HepG2 (cell line): ENCODE results near the gene UST. TPM values are rescaled to one million over a fixed set of nuclear protein-coding genes. Genes with fewer than 3 reads are reported as not detected.

Experiments used
- CBX5 ChIP-seq: sonication (generic); formaldehyde crosslinking; IDR thresholded peaks from 2 replicates; pipeline ENCODE4 v1.4.0; 2020; ENCODE audit warnings: missing genetic modification reagents, borderline replicate concordance
- HMGA1 ChIP-seq: sonication (generic); formaldehyde crosslinking; conservative IDR thresholded peaks from 2 replicates; pipeline ENCODE4 v1.4.0; 2020; ENCODE audit warnings: missing genetic modification reagents
- HNF4G ChIP-seq, 2 experiments: sonication (generic) in 1 of 2; formaldehyde crosslinking in 1 of 2; IDR thresholded peaks; 2 replicates each; pipeline versions ENCODE4 v1.4.0 to v1.6.1; 2011 to 2020; ENCODE audit warnings: borderline replicate concordance in 2 of 2, low read depth in 2 of 2, mild to moderate bottlenecking in 2 of 2, low read length in 1 of 2, missing genetic modification reagents in 1 of 2, moderate library complexity in 1 of 2
- PITX1 ChIP-seq: sonication (generic); formaldehyde crosslinking; IDR thresholded peaks from 2 replicates; pipeline ENCODE4 v1.5.1; 2020; ENCODE audit warnings: mild to moderate bottlenecking, missing genetic modification reagents
- SMAD3 ChIP-seq: sonication (generic); formaldehyde crosslinking; IDR thresholded peaks from 2 replicates; pipeline ENCODE4 v1.4.0; 2020; ENCODE audit warnings: missing genetic modification reagents
- SRSF1 ChIP-seq: fragments of 200-400 bp; formaldehyde crosslinking; optimal IDR thresholded peaks from 2 replicates; pipeline ENCODE3; 2017; ENCODE audit warnings: mild to moderate bottlenecking, low read depth, low read length, moderate library complexity
- THAP11 ChIP-seq: IDR thresholded peaks from 2 replicates; pipeline ENCODE4 v1.6.1; 2016; ENCODE audit warnings: missing biosample characterization, missing genetic modification reagents
- ZFP1 ChIP-seq: IDR thresholded peaks from 2 replicates; pipeline ENCODE4 v1.6.1; 2016
- ZFP62 ChIP-seq: sonication (generic); formaldehyde crosslinking; IDR thresholded peaks from 2 replicates; pipeline ENCODE4 v1.4.0; 2020; ENCODE audit warnings: missing genetic modification reagents
- ZNF430 ChIP-seq: sonication (generic); formaldehyde crosslinking; IDR thresholded peaks from 2 replicates; pipeline ENCODE4 v1.9.0; 2021; ENCODE audit warnings: mild to moderate bottlenecking, missing genetic modification reagents
- ZNF441 ChIP-seq: sonication (generic); formaldehyde crosslinking; IDR thresholded peaks from 2 replicates; pipeline ENCODE4 v1.7.0; 2021; ENCODE audit warnings: missing genetic modification reagents, borderline replicate concordance
- ZNF572 ChIP-seq: sonication (generic); formaldehyde crosslinking; IDR thresholded peaks from 2 replicates; pipeline ENCODE4 v1.5.1; 2020; ENCODE audit warnings: mild to moderate bottlenecking, missing genetic modification reagents
- ZNF891 ChIP-seq: sonication (generic); formaldehyde crosslinking; IDR thresholded peaks from 2 replicates; pipeline ENCODE4 v1.5.0; 2020; ENCODE audit warnings: mild to moderate bottlenecking, missing genetic modification reagents
- polyA plus RNA-seq, 8 experiments: library from polyadenylated mRNA; depleted of rRNA in 3 of 8; stranded (reverse) in 7 of 8; unstranded in 1 of 8; fragments of >200 nt; fragmentation: Illumina TruSeq in 4 of 8; extraction: Trizol in 4 of 8; gene quantifications; 2 replicates each; pipeline versions ENCODE4 v1.2.1 to v1.2.3, GENCODE V29; 2011 to 2016; ENCODE audit warnings: low read depth in 4 of 8, missing spikeins in 1 of 8, mixed read lengths in 1 of 8; ENCODE audit not compliant: insufficient read depth in 1 of 8
- total RNA-seq, 5 experiments: library from RNA; depleted of rRNA; stranded (reverse); fragments of >200 nt; fragmentation: Illumina TruSeq; extraction: Trizol; gene quantifications; 2 replicates each; pipeline ENCODE4 v1.2.3, GENCODE V29; 2016; ENCODE audit warnings: low read depth in 1 of 5
- TF ChIP-seq, protein P1 (sequence below): sonication (generic); formaldehyde crosslinking; IDR thresholded peaks from 2 replicates; pipeline ENCODE4 v1.5.1; 2020; ENCODE audit warnings: mild to moderate bottlenecking, missing genetic modification reagents
- TF ChIP-seq, protein P2 (sequence below): sonication (generic); formaldehyde crosslinking; IDR thresholded peaks from 2 replicates; pipeline ENCODE4 v1.5.0; 2020; ENCODE audit warnings: mild to moderate bottlenecking, missing genetic modification reagents
- TF ChIP-seq, protein P3 (sequence below): IDR thresholded peaks from 2 replicates; pipeline ENCODE4 v1.6.1; 2012; ENCODE audit warnings: inconsistent platforms
- TF ChIP-seq, protein P4 (sequence below): sonication (generic); formaldehyde crosslinking; IDR thresholded peaks from 2 replicates; pipeline ENCODE4 v1.5.0; 2020; ENCODE audit warnings: missing genetic modification reagents, mild to moderate bottlenecking, borderline replicate concordance
- TF ChIP-seq, protein P5 (sequence below): sonication (generic); formaldehyde crosslinking; IDR thresholded peaks from 2 replicates; pipeline ENCODE4 v1.4.0; 2020; ENCODE audit warnings: missing genetic modification reagents
- TF ChIP-seq, protein P6 (sequence below): sonication (generic); formaldehyde crosslinking; conservative IDR thresholded peaks from 2 replicates; pipeline ENCODE4 v1.4.0; 2020; ENCODE audit warnings: missing genetic modification reagents

The UST gene
- total and polyA plus RNA-seq, 2 of the 13 experiments (the other 11 are each of a cell fraction or from before 2014, with no cell fraction given) = 0.27 TPM; not detected in 1

DNA sequence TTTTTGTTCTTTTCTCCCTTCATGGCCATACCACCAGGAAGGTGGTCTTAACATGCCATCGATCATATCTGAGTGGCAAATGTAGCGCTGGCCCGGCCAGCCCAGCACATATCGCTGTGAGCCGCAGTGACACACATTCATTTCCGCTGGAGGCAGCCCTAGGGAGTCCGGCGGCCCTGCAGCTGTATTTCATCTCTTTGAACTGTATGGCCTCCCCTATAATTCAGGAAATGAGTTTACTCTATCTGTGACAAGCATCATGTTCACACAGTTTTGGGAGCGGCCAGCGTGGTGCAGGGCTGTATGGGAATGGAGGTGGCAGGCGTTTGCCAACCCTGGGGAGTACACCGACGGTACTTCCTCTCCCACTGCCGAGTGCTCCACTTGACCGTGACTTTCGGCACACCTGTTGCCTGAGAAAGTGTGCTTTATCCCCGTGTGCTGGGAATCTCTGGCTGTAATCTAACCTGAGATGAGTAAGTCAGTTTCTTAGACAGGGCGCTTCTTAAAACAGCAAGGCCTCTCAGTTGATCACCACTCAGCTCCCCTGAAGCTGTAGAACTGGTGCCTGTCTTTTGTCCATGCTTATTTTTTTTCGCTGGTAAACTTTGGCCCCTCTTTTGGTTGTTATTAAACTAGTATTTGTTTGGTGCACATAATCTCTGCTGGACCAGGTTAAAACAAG is 313.6 kb downstream of the UST start (continued):
- TF ChIP-seq, protein P1, sequence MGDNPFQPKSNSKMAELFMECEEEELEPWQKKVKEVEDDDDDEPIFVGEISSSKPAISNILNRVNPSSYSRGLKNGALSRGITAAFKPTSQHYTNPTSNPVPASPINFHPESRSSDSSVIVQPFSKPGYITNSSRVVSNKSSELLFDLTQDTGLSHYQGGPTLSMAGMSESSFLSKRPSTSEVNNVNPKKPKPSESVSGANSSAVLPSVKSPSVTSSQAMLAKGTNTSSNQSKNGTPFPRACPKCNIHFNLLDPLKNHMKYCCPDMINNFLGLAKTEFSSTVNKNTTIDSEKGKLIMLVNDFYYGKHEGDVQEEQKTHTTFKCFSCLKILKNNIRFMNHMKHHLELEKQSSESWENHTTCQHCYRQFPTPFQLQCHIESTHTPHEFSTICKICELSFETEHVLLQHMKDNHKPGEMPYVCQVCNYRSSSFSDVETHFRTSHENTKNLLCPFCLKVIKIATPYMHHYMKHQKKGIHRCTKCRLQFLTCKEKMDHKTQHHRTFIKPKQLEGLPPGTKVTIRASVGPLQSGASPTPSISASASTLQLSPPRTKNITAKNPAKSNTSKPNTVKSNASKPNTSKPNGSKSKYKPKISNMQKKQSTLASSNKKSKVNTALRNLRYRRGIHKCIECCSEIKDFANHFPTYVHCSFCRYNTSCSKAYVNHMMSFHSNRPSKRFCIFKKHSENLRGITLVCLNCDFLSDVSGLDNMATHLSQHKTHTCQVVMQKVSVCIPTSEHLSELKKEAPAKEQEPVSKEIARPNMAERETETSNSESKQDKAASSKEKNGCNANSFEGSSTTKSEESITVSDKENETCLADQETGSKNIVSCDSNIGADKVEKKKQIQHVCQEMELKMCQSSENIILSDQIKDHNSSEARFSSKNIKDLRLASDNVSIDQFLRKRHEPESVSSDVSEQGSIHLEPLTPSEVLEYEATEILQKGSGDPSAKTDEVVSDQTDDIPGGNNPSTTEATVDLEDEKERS = peak; percentile 32; the same call in 1 of the 2 replicates
- TF ChIP-seq HMGA1 (no peak), ZNF430 (CRISPR knock-in tag) (no peak), ZFP62 (CRISPR knock-in tag) (no peak), ZFP1 (no peak), SRSF1 (no peak), PITX1 (CRISPR knock-in tag) (no peak), ZNF572 (CRISPR knock-in tag) (no peak), CBX5 (CRISPR knock-in tag) (peak; percentile 12; the same call in 1 of the 2 replicates), ZNF891 (CRISPR knock-in tag) (peak; percentile 61; the same call in 1 of the 2 replicates), SMAD3 (CRISPR knock-in tag) (no peak), THAP11 (no peak), HNF4G (IDR thresholded peaks at IDR 0.05; ENCODE audit: borderline replicate concordance, low read depth, low read length) (peak; percentile 35; the same call in 1 of the 2 replicates), HNF4G (CRISPR knock-in tag; IDR thresholded peaks at IDR 0.05; ENCODE audit: borderline replicate concordance, low read depth) (no peak), ZNF441 (no peak)
- TF ChIP-seq, protein P2, sequence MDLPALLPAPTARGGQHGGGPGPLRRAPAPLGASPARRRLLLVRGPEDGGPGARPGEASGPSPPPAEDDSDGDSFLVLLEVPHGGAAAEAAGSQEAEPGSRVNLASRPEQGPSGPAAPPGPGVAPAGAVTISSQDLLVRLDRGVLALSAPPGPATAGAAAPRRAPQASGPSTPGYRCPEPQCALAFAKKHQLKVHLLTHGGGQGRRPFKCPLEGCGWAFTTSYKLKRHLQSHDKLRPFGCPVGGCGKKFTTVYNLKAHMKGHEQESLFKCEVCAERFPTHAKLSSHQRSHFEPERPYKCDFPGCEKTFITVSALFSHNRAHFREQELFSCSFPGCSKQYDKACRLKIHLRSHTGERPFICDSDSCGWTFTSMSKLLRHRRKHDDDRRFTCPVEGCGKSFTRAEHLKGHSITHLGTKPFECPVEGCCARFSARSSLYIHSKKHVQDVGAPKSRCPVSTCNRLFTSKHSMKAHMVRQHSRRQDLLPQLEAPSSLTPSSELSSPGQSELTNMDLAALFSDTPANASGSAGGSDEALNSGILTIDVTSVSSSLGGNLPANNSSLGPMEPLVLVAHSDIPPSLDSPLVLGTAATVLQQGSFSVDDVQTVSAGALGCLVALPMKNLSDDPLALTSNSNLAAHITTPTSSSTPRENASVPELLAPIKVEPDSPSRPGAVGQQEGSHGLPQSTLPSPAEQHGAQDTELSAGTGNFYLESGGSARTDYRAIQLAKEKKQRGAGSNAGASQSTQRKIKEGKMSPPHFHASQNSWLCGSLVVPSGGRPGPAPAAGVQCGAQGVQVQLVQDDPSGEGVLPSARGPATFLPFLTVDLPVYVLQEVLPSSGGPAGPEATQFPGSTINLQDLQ (CRISPR knock-in tag) = no peak
- TF ChIP-seq, protein P3, sequence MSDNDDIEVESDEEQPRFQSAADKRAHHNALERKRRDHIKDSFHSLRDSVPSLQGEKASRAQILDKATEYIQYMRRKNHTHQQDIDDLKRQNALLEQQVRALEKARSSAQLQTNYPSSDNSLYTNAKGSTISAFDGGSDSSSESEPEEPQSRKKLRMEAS = no peak
- TF ChIP-seq, protein P4, sequence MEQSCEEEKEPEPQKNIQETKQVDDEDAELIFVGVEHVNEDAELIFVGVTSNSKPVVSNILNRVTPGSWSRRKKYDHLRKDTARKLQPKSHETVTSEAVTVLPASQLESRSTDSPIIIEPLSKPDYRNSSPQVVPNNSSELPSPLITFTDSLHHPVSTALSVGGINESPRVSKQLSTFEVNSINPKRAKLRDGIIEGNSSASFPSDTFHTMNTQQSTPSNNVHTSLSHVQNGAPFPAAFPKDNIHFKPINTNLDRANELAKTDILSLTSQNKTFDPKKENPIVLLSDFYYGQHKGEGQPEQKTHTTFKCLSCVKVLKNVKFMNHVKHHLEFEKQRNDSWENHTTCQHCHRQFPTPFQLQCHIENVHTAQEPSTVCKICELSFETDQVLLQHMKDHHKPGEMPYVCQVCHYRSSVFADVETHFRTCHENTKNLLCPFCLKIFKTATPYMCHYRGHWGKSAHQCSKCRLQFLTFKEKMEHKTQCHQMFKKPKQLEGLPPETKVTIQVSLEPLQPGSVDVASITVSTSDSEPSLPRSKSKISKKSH (CRISPR knock-in tag) = 0 out of 2 replicates have a peak, but pooled peaks have one; percentile 39
- TF ChIP-seq, protein P5, sequence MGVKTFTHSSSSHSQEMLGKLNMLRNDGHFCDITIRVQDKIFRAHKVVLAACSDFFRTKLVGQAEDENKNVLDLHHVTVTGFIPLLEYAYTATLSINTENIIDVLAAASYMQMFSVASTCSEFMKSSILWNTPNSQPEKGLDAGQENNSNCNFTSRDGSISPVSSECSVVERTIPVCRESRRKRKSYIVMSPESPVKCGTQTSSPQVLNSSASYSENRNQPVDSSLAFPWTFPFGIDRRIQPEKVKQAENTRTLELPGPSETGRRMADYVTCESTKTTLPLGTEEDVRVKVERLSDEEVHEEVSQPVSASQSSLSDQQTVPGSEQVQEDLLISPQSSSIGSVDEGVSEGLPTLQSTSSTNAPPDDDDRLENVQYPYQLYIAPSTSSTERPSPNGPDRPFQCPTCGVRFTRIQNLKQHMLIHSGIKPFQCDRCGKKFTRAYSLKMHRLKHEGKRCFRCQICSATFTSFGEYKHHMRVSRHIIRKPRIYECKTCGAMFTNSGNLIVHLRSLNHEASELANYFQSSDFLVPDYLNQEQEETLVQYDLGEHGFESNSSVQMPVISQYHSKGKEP = no peak
- TF ChIP-seq, protein P6, sequence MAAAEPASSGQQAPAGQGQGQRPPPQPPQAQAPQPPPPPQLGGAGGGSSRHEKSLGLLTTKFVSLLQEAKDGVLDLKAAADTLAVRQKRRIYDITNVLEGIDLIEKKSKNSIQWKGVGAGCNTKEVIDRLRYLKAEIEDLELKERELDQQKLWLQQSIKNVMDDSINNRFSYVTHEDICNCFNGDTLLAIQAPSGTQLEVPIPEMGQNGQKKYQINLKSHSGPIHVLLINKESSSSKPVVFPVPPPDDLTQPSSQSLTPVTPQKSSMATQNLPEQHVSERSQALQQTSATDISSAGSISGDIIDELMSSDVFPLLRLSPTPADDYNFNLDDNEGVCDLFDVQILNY (CRISPR knock-in tag) = no peak
